Esophagus squamous epithelium (tissue), 5 donors: Measurements from ENCODE around the gene DYRK1A. TPM values are rescaled to one million over a fixed set of nuclear protein-coding genes. Genes with fewer than 3 reads are reported as not detected.
"Not testable (repeated sequence)": the region's sequence is repeated elsewhere in the genome, so short reads cannot be mapped to it uniquely, and the experiment has no call there.

Source experiments
- DNase-seq: peaks from one replicate; lab custom pipeline; 2025; lab: John Stamatoyannopoulos, UW
- H3K27ac ChIP-seq, 4 donors: fragments of 200-600 bp; sonication (generic); one replicate each; pipeline ENCODE4 v1.5.1; 2016 to 2019; ENCODE audit warnings: mild to moderate bottlenecking in 1 of 4
- H3K27me3 ChIP-seq, 4 donors: fragments of 200-600 bp; sonication (generic); 1 replicate in 3 of 4; 2 replicates in 1 of 4; pipeline versions ENCODE4 v1.5.1 to v1.6.0; 2017 to 2021; ENCODE audit warnings: antibody characterized with exemption in 1 of 4
- H3K36me3 ChIP-seq, 3 donors: fragments of 200-600 bp; sonication (generic); one replicate each; pipeline ENCODE4 v1.5.1; 2016 to 2019
- H3K4me1 ChIP-seq, 3 donors: fragments of 200-600 bp; sonication (generic); one replicate each; pipeline ENCODE4 v1.5.1; 2017 to 2019
- H3K4me3 ChIP-seq, 4 donors: fragments of 200-600 bp; sonication (generic); 1 replicate in 3 of 4; 2 replicates in 1 of 4; pipeline ENCODE4 v1.5.1; 2016 to 2019; ENCODE audit warnings: mild to moderate bottlenecking in 2 of 4, moderate library complexity in 1 of 4
- H3K9me3 ChIP-seq, 3 donors: fragments of 200-600 bp; sonication (generic); one replicate each; pipeline ENCODE4 v1.5.1; 2016 to 2019
- CTCF ChIP-seq, 6 experiments: fragments of 450-650 bp in 4 of 6; fragments of 200-600 bp in 2 of 6; sonication (generic) in 2 of 6; IDR thresholded peaks; one replicate each; pipeline ENCODE4 v1.5.1; 2016 to 2019; ENCODE audit warnings: antibody characterized with exemption in 6 of 6, mild to moderate bottlenecking in 4 of 6, moderate library complexity in 4 of 6
- POLR2A ChIP-seq, 4 donors: fragments of 450-650 bp; IDR thresholded peaks; one replicate each; pipeline ENCODE4 v1.6.1; 2017; ENCODE audit warnings: antibody characterized with exemption in 4 of 4, mild to moderate bottlenecking in 4 of 4, moderate library complexity in 3 of 4
- WGBS, 2 donors: methylation state at CpG; one replicate each; pipeline ENCODE4 v1.1.5; 2018; 5-methylcytosine and 5-hydroxymethylcytosine counted together
- intact Hi-C: fragments of 100-400 bp; cut with DNase I; formaldehyde crosslinking; loops from one replicate; pipeline ENCODE4 v1.15.0; 2022
- total RNA-seq, 4 donors: library from RNA; depleted of rRNA; stranded (reverse); fragments of >200 nt; gene quantifications; one replicate each; pipeline ENCODE4 v1.1.0, GENCODE V29; 2016
- donor health status: DM: yes; HTN: yes; CAD: no.

Gene DYRK1A
- total RNA-seq, 4 donors from 2014 or later: 37.8 to 61.0 (median 45.4) TPM

- no peak for DNase-seq
- intact Hi-C loops: no loop called here
- Histone ChIP-seq H3K4me1 (peaks cover 0 to 4% (median 0%) of the 10 kb centered on the region in 3 donors), H3K9me3 (peaks cover 0 to 4% (median 0%) of the 10 kb centered on the region in 3 donors), H3K27me3 (peaks cover 0 to 10% (median 0%) of the 10 kb centered on the region in 4 donors), H3K4me3 (no peak overlapping the region), H3K27ac (no peak overlapping the region), H3K36me3 (no peaks in the 10 kb centered on the region)
- TF ChIP-seq CTCF (IDR thresholded peaks at IDR 0.05): no peak
- no peak for TF ChIP-seq POLR2A (IDR thresholded peaks at IDR 0.05)
- WGBS, 2 donors: 76 to 85% methylated on average over 1 of the region's 1 CpG
Measured at GRCh38 chr21:37542512-37542911, 175.9 kb downstream of the DYRK1A start.

DNA sequence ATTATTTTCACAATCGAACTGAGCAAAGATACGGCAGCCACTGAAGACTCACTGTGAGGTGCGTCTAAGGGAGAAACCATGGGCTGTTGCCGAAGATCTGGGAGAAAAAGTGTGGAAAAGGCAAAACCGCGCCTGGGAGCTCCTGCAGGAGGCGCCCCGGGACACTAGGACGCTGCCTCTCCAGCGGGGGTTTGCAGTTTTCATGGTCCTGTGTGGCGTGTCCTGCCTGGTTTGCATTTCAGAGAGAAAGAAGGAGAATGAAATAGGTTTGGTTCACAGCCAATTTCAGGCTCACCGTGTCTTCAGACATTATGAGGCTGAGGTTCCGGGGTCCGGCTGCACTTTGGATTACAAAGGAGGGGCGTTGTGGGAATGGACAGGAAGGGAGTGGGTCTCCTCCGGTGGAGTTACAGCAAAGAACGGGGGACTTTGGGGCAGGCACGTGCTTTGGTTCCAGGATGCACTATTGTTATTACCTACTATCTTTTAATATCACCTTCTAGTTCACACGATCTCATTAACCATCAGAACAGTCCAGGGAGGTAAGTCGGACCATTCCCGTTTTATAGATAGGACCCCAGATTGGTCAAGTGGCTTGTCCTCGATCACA lies 179.8 kb downstream of the DYRK1A start:
- peaks cover 0 to 6% (median 0%) of the 10 kb centered on the region in 4 donors for H3K27me3 ChIP-seq
- no peaks in the 10 kb centered on the region for H3K36me3 ChIP-seq
- no peak for DNase-seq
- intact Hi-C loops: no loop called here
- WGBS, 2 donors: 63 to 79% methylated on average over 22 of the region's 22 CpGs
- H3K4me3 ChIP-seq: no peak overlapping the region
- no peak for TF ChIP-seq POLR2A (IDR thresholded peaks at IDR 0.05)
- no peak for TF ChIP-seq CTCF (IDR thresholded peaks at IDR 0.05)
- peaks cover 0 to 4% (median 0%) of the 10 kb centered on the region in 3 donors for H3K9me3 ChIP-seq
- H3K4me1 ChIP-seq: peaks cover 0 to 8% (median 4%) of the 10 kb centered on the region in 3 donors
- H3K27ac ChIP-seq: no peak overlapping the region

DNA sequence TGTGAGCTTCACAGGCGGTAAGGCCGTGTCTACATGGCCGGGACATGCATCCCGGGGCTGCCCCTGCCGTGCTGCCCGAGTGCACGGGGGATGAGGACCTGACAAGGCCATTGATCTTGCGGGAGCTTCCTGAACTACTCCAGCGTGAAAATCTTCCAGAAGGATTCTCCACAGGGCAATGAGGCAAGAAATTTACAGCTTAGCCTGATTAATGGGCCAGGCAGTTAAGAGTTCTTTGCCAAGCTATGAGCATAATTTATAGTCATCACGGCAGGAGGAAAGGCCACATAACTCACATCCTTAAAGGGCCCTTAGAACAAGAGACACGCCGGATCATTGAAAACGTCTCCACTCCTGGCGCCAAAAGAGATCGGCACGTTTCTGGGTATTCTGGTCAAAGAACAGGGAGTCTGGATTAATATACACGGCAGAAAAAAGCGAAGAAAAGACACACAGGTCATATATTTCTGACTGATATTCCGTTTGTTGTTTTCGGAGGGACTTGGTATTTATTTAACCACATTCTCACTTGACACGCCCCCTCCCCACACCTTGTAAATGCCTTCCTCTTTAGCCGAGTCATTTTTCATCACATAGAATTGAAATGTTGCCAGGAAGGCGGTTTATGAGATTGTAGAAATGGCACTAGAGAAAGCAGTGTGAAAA lies 180.5 kb downstream of the DYRK1A start:
- Histone ChIP-seq H3K27me3 (peaks cover 0 to 5% (median 0%) of the 10 kb centered on the region in 4 donors), H3K4me1 (peaks cover 0 to 15% (median 4%) of the 10 kb centered on the region in 3 donors), H3K36me3 (no peaks in the 10 kb centered on the region), H3K4me3 (no peak overlapping the region), H3K9me3 (peaks cover 0 to 4% (median 0%) of the 10 kb centered on the region in 3 donors), H3K27ac (no peak overlapping the region)
- WGBS, 2 donors: 33 to 57% methylated on average over 23 of the region's 23 CpGs
- DNase-seq: no peak
- TF ChIP-seq CTCF (IDR thresholded peaks at IDR 0.05): no peak
- no peak for TF ChIP-seq POLR2A (IDR thresholded peaks at IDR 0.05)
- intact Hi-C loops: no loop called here

DNA sequence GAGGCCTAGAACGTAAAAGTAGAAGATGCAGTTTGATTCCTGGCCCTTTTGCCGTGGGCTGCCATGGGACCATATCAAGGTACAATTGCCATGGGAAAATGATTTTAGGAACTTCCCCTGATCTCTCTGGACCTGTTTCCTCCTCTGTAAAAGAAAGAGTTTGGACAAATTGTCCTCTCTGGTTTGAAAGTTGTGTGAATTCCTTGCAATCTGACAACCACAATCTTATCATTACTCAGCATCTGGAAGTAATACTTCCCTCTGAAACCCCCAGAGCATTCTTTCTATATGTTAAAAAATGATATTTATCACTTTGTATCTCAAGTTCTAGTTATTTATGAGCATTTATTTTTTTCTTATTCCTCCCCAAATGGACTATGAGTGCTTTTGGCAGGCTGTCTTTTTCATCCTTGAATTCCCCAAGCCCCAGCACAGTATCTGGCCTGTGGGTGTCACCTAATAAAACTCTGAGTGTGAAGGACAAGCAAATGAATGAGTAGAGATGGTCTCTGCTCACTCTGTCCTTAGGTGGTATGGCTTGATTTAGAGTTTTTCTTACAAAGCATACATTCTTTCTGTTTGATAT lies 181.1 kb downstream of the DYRK1A start:
- intact Hi-C loops: no loop called here
- Histone ChIP-seq H3K36me3 (no peaks in the 10 kb centered on the region), H3K9me3 (no peaks in the 10 kb centered on the region), H3K4me3 (no peak overlapping the region), H3K27ac (no peak overlapping the region), H3K4me1 (peaks cover 0 to 16% (median 4%) of the 10 kb centered on the region in 3 donors), H3K27me3 (peaks cover 0 to 5% (median 0%) of the 10 kb centered on the region in 4 donors)
- 60 to 81% methylated on average over 2 of the region's 2 CpGs for WGBS, 2 donors
- no peak for DNase-seq
- TF ChIP-seq POLR2A (IDR thresholded peaks at IDR 0.05): no peak
- TF ChIP-seq CTCF (IDR thresholded peaks at IDR 0.05): no peak

GRCh38 chr21:37548521-37548981 lies 182.0 kb downstream of the DYRK1A start:
- DNase-seq: no peak
- peaks cover 0 to 5% (median 0%) of the 10 kb centered on the region in 4 donors for H3K27me3 ChIP-seq
- no peaks in the 10 kb centered on the region for H3K9me3 ChIP-seq
- TF ChIP-seq CTCF (IDR thresholded peaks at IDR 0.05): no peak
- no peak for TF ChIP-seq POLR2A (IDR thresholded peaks at IDR 0.05)
- peaks cover 0 to 16% (median 4%) of the 10 kb centered on the region in 3 donors for H3K4me1 ChIP-seq
- 54 to 83% methylated on average over 2 of the region's 2 CpGs for WGBS, 2 donors
- no peak overlapping the region for H3K4me3 ChIP-seq
- intact Hi-C loops: no loop called here
- H3K27ac ChIP-seq: no peak overlapping the region
- H3K36me3 ChIP-seq: no peaks in the 10 kb centered on the region

DNA sequence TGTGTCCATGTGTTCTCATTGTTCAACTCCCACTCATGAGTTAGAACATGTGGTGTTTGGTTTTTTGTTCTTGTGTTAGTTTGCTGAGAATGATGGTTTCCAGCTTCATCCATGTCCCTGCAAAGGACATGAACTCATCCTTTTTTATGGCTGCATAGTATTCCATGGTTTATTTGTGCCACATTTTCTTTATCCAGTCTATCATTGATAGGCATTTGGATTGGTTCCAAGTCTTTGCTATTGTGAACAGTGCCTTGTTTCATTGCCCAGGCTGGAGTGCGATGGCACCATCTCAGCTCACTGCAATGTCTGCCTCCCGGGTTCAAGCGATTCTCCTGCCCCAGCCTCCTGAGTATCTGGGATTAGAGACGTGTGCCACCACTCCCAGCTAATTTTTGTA lies 183.2 kb downstream of the DYRK1A start:
- DNase-seq, H3K4me3 ChIP-seq, H3K27ac ChIP-seq, H3K9me3 ChIP-seq, H3K36me3 ChIP-seq, intact Hi-C loops, H3K27me3 ChIP-seq: not testable (repeated sequence)
- 83 to 98% methylated on average over 2 to 4 of the region's 4 CpGs for whole genome bisulfite sequencing, 2 donors
- H3K4me1 ChIP-seq: peaks cover 0 to 16% (median 4%) of the 10 kb centered on the region in 3 donors
